Measurements from ENCODE around the gene USP40. TPM values are rescaled to one million over a fixed set of nuclear protein-coding genes. Genes with fewer than 3 reads are reported as not detected.

Gene USP40
- total and polyA plus RNA-seq, 9 of the 15 experiments (the other 6 are each of a cell fraction or from before 2014, with no cell fraction given) = 5.5 to 15.0 (median 9.3) TPM

- TF ChIP-seq ZNF644 (tag; IDR thresholded peaks at IDR 0.05; ENCODE audit: low read depth) (no peak), ZNF584 (CRISPR knock-in tag; IDR thresholded peaks at IDR 0.05; ENCODE audit: low read depth) (no peak), PRMT5 (CRISPR knock-in tag; IDR thresholded peaks at IDR 0.05) (no peak)
- TF ChIP-seq, protein P1, sequence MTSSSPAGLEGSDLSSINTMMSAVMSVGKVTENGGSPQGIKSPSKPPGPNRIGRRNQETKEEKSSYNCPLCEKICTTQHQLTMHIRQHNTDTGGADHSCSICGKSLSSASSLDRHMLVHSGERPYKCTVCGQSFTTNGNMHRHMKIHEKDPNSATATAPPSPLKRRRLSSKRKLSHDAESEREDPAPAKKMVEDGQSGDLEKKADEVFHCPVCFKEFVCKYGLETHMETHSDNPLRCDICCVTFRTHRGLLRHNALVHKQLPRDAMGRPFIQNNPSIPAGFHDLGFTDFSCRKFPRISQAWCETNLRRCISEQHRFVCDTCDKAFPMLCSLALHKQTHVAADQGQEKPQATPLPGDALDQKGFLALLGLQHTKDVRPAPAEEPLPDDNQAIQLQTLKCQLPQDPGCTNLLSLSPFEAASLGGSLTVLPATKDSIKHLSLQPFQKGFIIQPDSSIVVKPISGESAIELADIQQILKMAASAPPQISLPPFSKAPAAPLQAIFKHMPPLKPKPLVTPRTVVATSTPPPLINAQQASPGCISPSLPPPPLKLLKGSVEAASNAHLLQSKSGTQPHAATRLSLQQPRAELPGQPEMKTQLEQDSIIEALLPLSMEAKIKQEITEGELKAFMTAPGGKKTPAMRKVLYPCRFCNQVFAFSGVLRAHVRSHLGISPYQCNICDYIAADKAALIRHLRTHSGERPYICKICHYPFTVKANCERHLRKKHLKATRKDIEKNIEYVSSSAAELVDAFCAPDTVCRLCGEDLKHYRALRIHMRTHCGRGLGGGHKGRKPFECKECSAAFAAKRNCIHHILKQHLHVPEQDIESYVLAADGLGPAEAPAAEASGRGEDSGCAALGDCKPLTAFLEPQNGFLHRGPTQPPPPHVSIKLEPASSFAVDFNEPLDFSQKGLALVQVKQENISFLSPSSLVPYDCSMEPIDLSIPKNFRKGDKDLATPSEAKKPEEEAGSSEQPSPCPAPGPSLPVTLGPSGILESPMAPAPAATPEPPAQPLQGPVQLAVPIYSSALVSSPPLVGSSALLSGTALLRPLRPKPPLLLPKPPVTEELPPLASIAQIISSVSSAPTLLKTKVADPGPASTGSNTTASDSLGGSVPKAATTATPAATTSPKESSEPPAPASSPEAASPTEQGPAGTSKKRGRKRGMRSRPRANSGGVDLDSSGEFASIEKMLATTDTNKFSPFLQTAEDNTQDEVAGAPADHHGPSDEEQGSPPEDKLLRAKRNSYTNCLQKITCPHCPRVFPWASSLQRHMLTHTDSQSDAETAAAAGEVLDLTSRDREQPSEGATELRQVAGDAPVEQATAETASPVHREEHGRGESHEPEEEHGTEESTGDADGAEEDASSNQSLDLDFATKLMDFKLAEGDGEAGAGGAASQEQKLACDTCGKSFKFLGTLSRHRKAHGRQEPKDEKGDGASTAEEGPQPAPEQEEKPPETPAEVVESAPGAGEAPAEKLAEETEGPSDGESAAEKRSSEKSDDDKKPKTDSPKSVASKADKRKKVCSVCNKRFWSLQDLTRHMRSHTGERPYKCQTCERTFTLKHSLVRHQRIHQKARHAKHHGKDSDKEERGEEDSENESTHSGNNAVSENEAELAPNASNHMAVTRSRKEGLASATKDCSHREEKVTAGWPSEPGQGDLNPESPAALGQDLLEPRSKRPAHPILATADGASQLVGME (CRISPR knock-in tag; IDR thresholded peaks at IDR 0.05) = no peak
Measured at GRCh38 chr2:233464056-233464455, 102.5 kb downstream of the USP40 start (continued).

- ATAC-seq = no peak
Measured at GRCh38 chr2:233463586-233463985, 103.0 kb downstream of the USP40 start.

More at GRCh38 chr2:233463586-233463985, 103.0 kb downstream of the USP40 start:
- no peaks in the 10 kb centered on the region for H3K9me1 ChIP-seq (ENCODE audit: control insufficient read depth, insufficient read depth, low read length)
- CTCF ChIA-PET (ENCODE audit: low intra/inter-chr PET ratio) = no interaction called here
- intact Hi-C loops (cut with micrococcal nuclease) = no loop called here
- POLR2A ChIA-PET = no interaction called here
- no peak overlapping the region for H3K27ac ChIP-seq (ENCODE audit: extremely low read depth, low read depth, low read length)
- H3K9ac ChIP-seq (ENCODE audit: insufficient read depth in 1 of 2, low read depth in 2 of 2, low read length in 2 of 2) = no peak overlapping the region
- 95% methylated on average over 13 of the region's 16 CpGs for WGBS (ENCODE audit: insufficient coverage, low coverage, missing lambda C conversion rate)
- no peak overlapping the region for H3K4me2 ChIP-seq (ENCODE audit: insufficient read depth, low read length)
- H3K4me1 ChIP-seq (replicated peaks in 1 of 2; ENCODE audit: control insufficient read depth in 2 of 2, insufficient read depth in 2 of 2, low read length in 2 of 2) = peaks cover 0 to 4% of the 10 kb centered on the region in 2 experiments; a peak in 2 of 5 replicates
- H3K79me2 ChIP-seq (ENCODE audit: control insufficient read depth, insufficient read depth, low read length) = no peaks in the 10 kb centered on the region
- no peaks in the 10 kb centered on the region for H4K20me1 ChIP-seq (replicated peaks; ENCODE audit: control insufficient read depth, insufficient read depth, low read length)
- H3K9me3 ChIP-seq (replicated peaks; ENCODE audit: control insufficient read depth, insufficient read depth, low read depth, low read length) = no peaks in the 10 kb centered on the region
- in situ Hi-C loops (cut with MboI) = no loop called here
- BruUV-seq (replicated peaks) = no TSS peak
- no peak overlapping the region for H3K4me3 ChIP-seq
- H3K27me3 ChIP-seq (ENCODE audit: control insufficient read depth in 2 of 2, insufficient read depth in 2 of 2, low read length in 2 of 2) = no peaks in the 10 kb centered on the region
- peaks cover 33% of the 10 kb centered on the region; the same call in 2 of the 3 replicates for H3K36me3 ChIP-seq (ENCODE audit: control insufficient read depth, insufficient read depth, low read length)
- no peak for DNase-seq (ENCODE audit: extremely low read depth in 1 of 4, low spot score in 3 of 4)
- peak; percentile 42 for TF ChIP-seq HNRNPLL (IDR thresholded peaks at IDR 0.05; ENCODE audit: low read depth, low read length, poor library complexity, severe bottlenecking)
- TF ChIP-seq CHD2 (IDR thresholded peaks at IDR 0.05; ENCODE audit: low read depth, low read length) = no peak
- no peak for FAIRE-seq
- no peak overlapping the region for H2AFZ ChIP-seq (ENCODE audit: low read depth, low read length)
